ENCODE data around the gene SHB. TPM values are rescaled to one million over a fixed set of nuclear protein-coding genes. Genes with fewer than 3 reads are reported as not detected.

The SHB gene
- total RNA-seq, 2 donors from 2014 or later = 25.2 to 29.3 TPM

DNA sequence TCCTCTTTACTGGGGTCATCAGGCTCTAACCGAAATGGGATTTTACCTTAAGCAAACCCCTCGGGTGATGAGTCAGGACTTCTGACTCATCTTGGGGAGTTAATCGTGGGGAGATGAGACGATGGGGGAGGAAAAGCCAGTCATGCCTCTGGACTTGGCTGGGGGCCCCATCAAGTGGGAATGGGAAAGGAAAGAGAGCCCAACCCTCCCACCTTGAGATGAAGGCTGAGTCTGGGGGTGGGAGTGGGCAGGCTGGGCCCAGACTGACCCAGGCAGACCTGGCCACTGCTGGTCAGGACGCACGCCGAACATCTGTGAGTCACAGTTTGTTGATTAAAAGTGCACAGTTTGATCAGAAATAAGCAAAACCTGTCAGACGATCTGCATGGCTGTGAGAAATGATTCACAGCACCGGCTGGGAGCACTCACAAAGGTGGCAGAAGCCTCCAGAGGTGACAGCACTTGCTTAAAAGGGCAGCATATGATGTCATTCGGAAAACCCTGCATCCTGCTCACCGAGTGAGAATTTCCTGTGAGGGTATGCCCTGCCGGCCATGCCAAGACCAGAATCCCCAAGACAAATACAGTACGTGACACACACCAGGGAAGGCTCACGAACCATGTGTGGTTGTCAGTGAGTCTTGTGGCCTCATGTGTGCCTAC, 115.1 kb downstream of the SHB start:
- 48 to 57% methylated on average over 14 of the region's 14 CpGs for WGBS, 2 donors
- ATAC-seq (peak; percentile 37), DNase-seq (peak in 2 of 4 donors; percentile 48 to 72)
- intact Hi-C loops (cut with DNase I) = no loop called here
- peaks cover 0 to 3% of the 10 kb centered on the region in 2 donors for H3K36me3 ChIP-seq (replicated peaks in 1 of 2; ENCODE audit: insufficient read depth in 1 of 2, low read depth in 2 of 2)
- no peaks in the 10 kb centered on the region for H3K9me3 ChIP-seq
- H3K4me3 ChIP-seq = no peak overlapping the region
- peaks cover 51% of the 10 kb centered on the region for H3K4me1 ChIP-seq
- no peaks in the 10 kb centered on the region for H3K27me3 ChIP-seq
- TF ChIP-seq, protein P1, sequence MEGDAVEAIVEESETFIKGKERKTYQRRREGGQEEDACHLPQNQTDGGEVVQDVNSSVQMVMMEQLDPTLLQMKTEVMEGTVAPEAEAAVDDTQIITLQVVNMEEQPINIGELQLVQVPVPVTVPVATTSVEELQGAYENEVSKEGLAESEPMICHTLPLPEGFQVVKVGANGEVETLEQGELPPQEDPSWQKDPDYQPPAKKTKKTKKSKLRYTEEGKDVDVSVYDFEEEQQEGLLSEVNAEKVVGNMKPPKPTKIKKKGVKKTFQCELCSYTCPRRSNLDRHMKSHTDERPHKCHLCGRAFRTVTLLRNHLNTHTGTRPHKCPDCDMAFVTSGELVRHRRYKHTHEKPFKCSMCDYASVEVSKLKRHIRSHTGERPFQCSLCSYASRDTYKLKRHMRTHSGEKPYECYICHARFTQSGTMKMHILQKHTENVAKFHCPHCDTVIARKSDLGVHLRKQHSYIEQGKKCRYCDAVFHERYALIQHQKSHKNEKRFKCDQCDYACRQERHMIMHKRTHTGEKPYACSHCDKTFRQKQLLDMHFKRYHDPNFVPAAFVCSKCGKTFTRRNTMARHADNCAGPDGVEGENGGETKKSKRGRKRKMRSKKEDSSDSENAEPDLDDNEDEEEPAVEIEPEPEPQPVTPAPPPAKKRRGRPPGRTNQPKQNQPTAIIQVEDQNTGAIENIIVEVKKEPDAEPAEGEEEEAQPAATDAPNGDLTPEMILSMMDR (IDR thresholded peaks at IDR 0.05) = no peak
- no peak for TF ChIP-seq POLR2A (IDR thresholded peaks at IDR 0.05)
- peak overlapping the region; percentile 32 to 66 (median 50) for H3K27ac ChIP-seq

DNA sequence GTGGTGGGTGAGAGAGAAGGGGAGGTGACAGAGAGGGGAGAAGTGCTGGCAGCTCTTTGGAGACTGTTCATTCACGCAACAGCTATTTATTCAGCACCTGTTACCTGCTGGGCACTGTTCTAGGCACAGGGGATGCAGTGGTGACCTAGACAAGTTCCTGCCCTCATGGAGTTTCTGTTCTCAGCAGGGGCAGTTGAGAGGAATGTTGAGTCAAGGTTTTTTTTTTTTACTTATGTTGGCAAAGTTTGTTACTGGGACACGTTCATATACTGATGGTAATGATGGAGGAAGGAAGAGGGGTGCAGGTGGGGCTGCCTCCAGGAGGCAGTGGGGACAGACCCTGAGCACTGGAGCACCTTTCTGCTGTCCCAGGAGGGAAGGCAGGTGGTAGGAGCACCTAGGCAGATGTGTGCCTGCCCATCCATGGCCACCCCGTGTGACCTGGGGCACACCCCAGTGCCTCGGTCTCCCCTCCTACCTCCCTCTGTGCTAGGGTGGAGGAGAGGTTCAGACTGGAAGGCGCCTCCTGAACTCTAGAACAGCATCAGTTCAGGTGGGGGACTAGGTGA, 115.7 kb downstream of the SHB start:
- TF ChIP-seq POLR2A (IDR thresholded peaks at IDR 0.05) = no peak
- TF ChIP-seq, protein P1 (IDR thresholded peaks at IDR 0.05) = no peak
- DNase-seq (no peak), ATAC-seq (no peak)
- peaks cover 51% of the 10 kb centered on the region for H3K4me1 ChIP-seq
- peaks cover 0 to 3% of the 10 kb centered on the region in 2 donors for H3K36me3 ChIP-seq (replicated peaks in 1 of 2; ENCODE audit: insufficient read depth in 1 of 2, low read depth in 2 of 2)
- H3K4me3 ChIP-seq = no peak overlapping the region
- H3K9me3 ChIP-seq = no peaks in the 10 kb centered on the region
- intact Hi-C loops (cut with DNase I) = no loop called here
- WGBS, 2 donors = 88 to 91% methylated on average over 4 to 5 of the region's 5 CpGs
- H3K27ac ChIP-seq = peak overlapping the region; percentile 32 to 66 (median 50)
- no peaks in the 10 kb centered on the region for H3K27me3 ChIP-seq

DNA sequence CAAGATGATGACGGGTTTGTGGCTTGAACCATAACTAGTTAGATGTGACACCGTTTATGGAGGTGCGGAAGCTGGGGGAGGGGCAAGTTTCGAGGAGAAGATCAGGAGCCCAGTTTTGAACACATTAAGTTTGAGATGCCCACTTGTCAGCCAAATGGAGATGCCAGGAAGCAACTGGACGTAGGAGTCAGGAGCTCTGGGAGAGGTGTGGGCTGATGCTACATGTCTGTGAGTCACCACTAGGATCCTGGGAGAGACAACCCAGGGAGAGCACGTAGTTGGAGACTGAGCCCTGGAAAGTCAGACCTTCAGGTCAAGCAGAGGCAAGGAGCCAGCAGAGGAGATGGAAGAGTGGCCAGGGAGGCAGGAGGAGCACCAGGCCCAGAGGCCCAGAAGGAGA, 116.3 kb downstream of the SHB start:
- WGBS, 2 donors = 84 to 91% methylated on average over 6 of the region's 6 CpGs
- intact Hi-C loops (cut with DNase I) = no loop called here
- Histone ChIP-seq H3K4me3 (no peak overlapping the region), H3K36me3 (replicated peaks in 1 of 2; ENCODE audit: insufficient read depth in 1 of 2, low read depth in 2 of 2) (peaks cover 0 to 3% of the 10 kb centered on the region in 2 donors), H3K27me3 (no peaks in the 10 kb centered on the region), H3K4me1 (peaks cover 48% of the 10 kb centered on the region), H3K27ac (peak overlapping the region in 1 of 4 donors; percentile 66), H3K9me3 (no peaks in the 10 kb centered on the region)
- TF ChIP-seq POLR2A (IDR thresholded peaks at IDR 0.05) = no peak
- TF ChIP-seq, protein P1 (IDR thresholded peaks at IDR 0.05) = no peak
- DNase-seq = no peak
- ATAC-seq = no peak

DNA sequence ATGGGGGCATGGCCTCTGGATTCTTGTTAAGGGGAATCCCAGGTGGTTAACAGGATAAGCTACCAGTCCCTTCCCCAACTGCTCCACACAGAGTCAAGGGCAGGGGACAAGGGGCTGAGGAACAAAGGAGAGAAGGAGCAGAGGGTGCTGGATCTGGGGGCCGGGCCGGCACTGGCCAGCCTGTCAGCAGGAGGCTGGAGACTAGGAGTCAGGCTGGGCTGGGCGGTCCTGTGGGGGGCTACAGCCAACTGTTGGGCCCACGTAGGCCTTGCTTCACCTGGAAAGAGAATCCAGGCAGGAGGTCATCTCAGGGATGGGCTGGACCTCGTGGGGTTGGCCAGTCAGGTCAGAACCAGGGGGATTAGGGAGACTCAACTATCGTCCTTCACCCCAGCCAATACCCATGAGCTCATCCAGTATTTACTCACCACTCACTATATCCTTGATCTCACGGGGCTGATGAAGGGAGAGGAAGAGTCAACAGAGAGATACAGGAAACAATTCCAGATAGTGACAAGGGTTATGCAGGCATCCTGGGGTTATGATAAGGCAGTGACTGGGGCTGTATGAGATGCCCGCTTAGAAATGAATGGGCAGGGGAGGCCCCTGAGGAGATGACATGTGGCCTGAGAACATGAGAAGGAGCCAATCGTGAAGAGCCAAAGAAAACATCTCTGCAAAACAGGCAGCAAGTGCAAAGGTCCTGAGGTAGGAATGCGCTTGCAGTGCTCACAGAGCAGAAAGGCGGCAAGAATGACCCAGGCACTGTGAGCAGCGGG, 117.2 kb downstream of the SHB start:
- intact Hi-C loops (cut with DNase I) = no loop called here
- peaks cover 0 to 3% of the 10 kb centered on the region in 2 donors for H3K36me3 ChIP-seq (replicated peaks in 1 of 2; ENCODE audit: insufficient read depth in 1 of 2, low read depth in 2 of 2)
- peaks cover 39% of the 10 kb centered on the region for H3K4me1 ChIP-seq
- 76 to 77% methylated on average over 12 of the region's 12 CpGs for WGBS, 2 donors
- TF ChIP-seq POLR2A (IDR thresholded peaks at IDR 0.05) = no peak
- ATAC-seq = no peak
- no peak overlapping the region for H3K4me3 ChIP-seq
- H3K27me3 ChIP-seq = no peaks in the 10 kb centered on the region
- no peaks in the 10 kb centered on the region for H3K9me3 ChIP-seq
- peak overlapping the region; percentile 52 to 71 (median 64) for H3K27ac ChIP-seq
- no peak for DNase-seq

DNA sequence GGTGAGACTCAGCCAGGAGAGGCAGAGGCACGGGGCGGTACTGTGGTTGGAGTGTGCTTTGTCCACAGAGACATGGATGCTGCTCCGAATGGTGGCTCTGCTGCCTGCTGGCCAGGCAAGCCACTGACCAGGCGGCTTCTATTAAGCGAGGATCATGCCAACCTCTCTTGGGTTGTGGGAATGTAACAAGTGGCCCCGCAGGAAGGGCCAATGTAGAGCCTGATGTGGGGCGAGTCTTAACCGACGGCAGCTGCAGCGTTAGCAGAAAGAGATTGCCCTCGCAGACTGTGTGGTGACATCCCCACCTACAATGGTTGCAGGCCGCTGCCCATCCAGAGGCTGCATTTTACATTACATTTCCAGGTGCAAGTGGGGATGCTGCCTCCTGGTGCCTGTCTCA, 118.5 kb downstream of the SHB start:
- TF ChIP-seq POLR2A (IDR thresholded peaks at IDR 0.05) = no peak
- TF ChIP-seq, protein P1 (IDR thresholded peaks at IDR 0.05) = peak in 1 of 7 experiments; percentile 3
- no peak overlapping the region for H3K4me3 ChIP-seq
- peaks cover 32% of the 10 kb centered on the region for H3K4me1 ChIP-seq
- WGBS, 2 donors = 47 to 64% methylated on average over 12 of the region's 12 CpGs
- DNase-seq = peak in 3 of 4 donors; percentile 30 to 51 (median 41)
- H3K27me3 ChIP-seq = no peaks in the 10 kb centered on the region
- ATAC-seq = no peak
- H3K27ac ChIP-seq = peak overlapping the region in 2 of 4 donors; percentile 60 to 71
- H3K36me3 ChIP-seq (replicated peaks in 1 of 2; ENCODE audit: insufficient read depth in 1 of 2, low read depth in 2 of 2) = peaks cover 0 to 9% of the 10 kb centered on the region in 2 donors
- intact Hi-C loops (cut with DNase I) = no loop called here
- no peaks in the 10 kb centered on the region for H3K9me3 ChIP-seq

Measured in body of pancreas (tissue), 4 donors.